Chondrocyte (in vitro differentiated cells): ENCODE measurements around the gene MACROD2. TPM values are rescaled to one million over a fixed set of nuclear protein-coding genes. Genes with fewer than 3 reads are reported as not detected.
"Not testable (repeated sequence)": the region's sequence is repeated elsewhere in the genome, so short reads cannot be mapped to it uniquely, and the experiment has no call there.

ENCODE experiments used
- DNase-seq: peaks from one replicate; pipeline ENCODE4 v3.0.0; 2021; ENCODE audit warnings: mixed read lengths, low spot score
- H3K27ac Mint-ChIP-seq: one replicate; pipeline ENCODE4 v1.8.0; 2021; ENCODE audit warnings: mild to moderate bottlenecking, moderate library complexity, mixed read lengths; ENCODE audit not compliant: unreplicated experiment
- H3K27me3 Mint-ChIP-seq: 2 replicates; pipeline ENCODE4 v1.8.0; 2021; ENCODE audit warnings: low read depth, mixed read lengths
- H3K36me3 Mint-ChIP-seq: 2 replicates; pipeline ENCODE4 v1.8.0; 2021; ENCODE audit warnings: low read depth, mixed read lengths
- H3K4me1 Mint-ChIP-seq: 2 replicates; pipeline ENCODE4 v1.8.0; 2021; ENCODE audit warnings: low read depth, mild to moderate bottlenecking, mixed read lengths
- H3K4me3 Mint-ChIP-seq: one replicate; pipeline ENCODE4 v1.8.0; 2021; ENCODE audit warnings: mild to moderate bottlenecking, moderate library complexity, mixed read lengths; ENCODE audit not compliant: unreplicated experiment
- H3K9me3 Mint-ChIP-seq: 2 replicates; pipeline ENCODE4 v1.8.0; 2021; ENCODE audit warnings: low read depth, mixed read lengths
- CTCF ChIP-seq: fragments of 200-600 bp; sonication (generic); IDR thresholded peaks from 2 replicates; pipeline ENCODE4 v1.5.0; 2021; ENCODE audit warnings: antibody characterized with exemption, mild to moderate bottlenecking, moderate library complexity
- total RNA-seq: library from RNA; stranded (reverse); gene quantifications from 3 replicates; pipeline ENCODE4 v1.2.1, GENCODE V29; 2021

The MACROD2 gene
- total RNA-seq, 1 donor from 2014 or later: 3.2 TPM

GRCh38 chr20:15375836-15376235, 1380.5 kb downstream of the MACROD2 start:
- no peak for TF ChIP-seq CTCF
- no peaks in the 10 kb centered on the region for H3K27me3 Mint-ChIP-seq

GRCh38 chr20:15377603-15378002, 1382.3 kb downstream of the MACROD2 start:
- H3K36me3 Mint-ChIP-seq, H3K4me3 Mint-ChIP-seq, H3K27ac Mint-ChIP-seq, DNase-seq, H3K27me3 Mint-ChIP-seq, H3K9me3 Mint-ChIP-seq, H3K4me1 Mint-ChIP-seq: not testable (repeated sequence)

More at GRCh38 chr20:15375836-15376235, 1380.5 kb downstream of the MACROD2 start:
- DNase-seq: no peak
- peaks cover 3% of the 10 kb centered on the region for H3K4me1 Mint-ChIP-seq
- H3K4me3 Mint-ChIP-seq: no peak overlapping the region
- no peak overlapping the region for H3K27ac Mint-ChIP-seq
- peaks cover 7% of the 10 kb centered on the region for H3K9me3 Mint-ChIP-seq
- H3K36me3 Mint-ChIP-seq: no peaks in the 10 kb centered on the region

GRCh38 chr20:15378151-15378550, 1382.8 kb downstream of the MACROD2 start:
- Mint-ChIP-seq H3K4me3 (no peak overlapping the region), H3K27me3 (no peaks in the 10 kb centered on the region), H3K36me3 (no peaks in the 10 kb centered on the region), H3K27ac (no peak overlapping the region), H3K4me1 (peaks cover 3% of the 10 kb centered on the region), H3K9me3 (peaks cover 7% of the 10 kb centered on the region)
- peak; percentile 51 for TF ChIP-seq CTCF
- DNase-seq: no peak

GRCh38 chr20:15379681-15380296, 1384.5 kb downstream of the MACROD2 start:
- DNase-seq: no peak

GRCh38 chr20:15380770-15381169, 1385.5 kb downstream of the MACROD2 start:
- no peak for DNase-seq
- peaks cover 7% of the 10 kb centered on the region for H3K9me3 Mint-ChIP-seq
- H3K4me3 Mint-ChIP-seq: no peak overlapping the region
- H3K27ac Mint-ChIP-seq: no peak overlapping the region
- no peaks in the 10 kb centered on the region for H3K36me3 Mint-ChIP-seq
- H3K27me3 Mint-ChIP-seq: no peaks in the 10 kb centered on the region
- peaks cover 3% of the 10 kb centered on the region for H3K4me1 Mint-ChIP-seq
- no peak for TF ChIP-seq CTCF

More at GRCh38 chr20:15379681-15380296, 1384.5 kb downstream of the MACROD2 start:
- H3K36me3 Mint-ChIP-seq: no peaks in the 10 kb centered on the region
- peaks cover 7% of the 10 kb centered on the region for H3K9me3 Mint-ChIP-seq
- H3K27ac Mint-ChIP-seq: no peak overlapping the region
- H3K27me3 Mint-ChIP-seq: no peaks in the 10 kb centered on the region
- no peak for TF ChIP-seq CTCF
- H3K4me1 Mint-ChIP-seq: peaks cover 3% of the 10 kb centered on the region
- H3K4me3 Mint-ChIP-seq: no peak overlapping the region

- Mint-ChIP-seq H3K4me1 (no peaks in the 10 kb centered on the region), H3K4me3 (no peak overlapping the region), H3K27ac (no peak overlapping the region), H3K36me3 (no peaks in the 10 kb centered on the region), H3K27me3 (peaks cover 8% of the 10 kb centered on the region), H3K9me3 (no peaks in the 10 kb centered on the region)
- DNase-seq: no peak
- no peak for TF ChIP-seq CTCF
These were observed 1391.9 kb downstream of the MACROD2 start for GRCh38 chr20:15387228-15387627.
